HG02610 (cell line): Measurements from ENCODE around the gene MRAP2.

Source experiments
- ATAC-seq: cut with Tn5 transposase; IDR thresholded peaks from one replicate; pipeline ENCODE4 v1.9.1; 2021; ENCODE audit warnings: mild to moderate bottlenecking, moderate library complexity; ENCODE audit not compliant: unreplicated experiment

The MRAP2 gene

GRCh38 chr6:84033523-84034451 lies at the start of gene MRAP2:
Gene MRAP2 (plus strand): TSS chr6:84033772. CDS start chr6:84055319, 21,547 bp downstream.
- peak; percentile 46 for ATAC-seq

- ATAC-seq: no peak
Observed at GRCh38 chr6:83984411-83984810, 49.2 kb upstream of the MRAP2 start.

- no peak for ATAC-seq
Observed at GRCh38 chr6:83985308-83985713, 48.3 kb upstream of the MRAP2 start.

GRCh38 chr6:83985715-83986114 lies 47.9 kb upstream of the MRAP2 start:
- no peak for ATAC-seq

- no peak for ATAC-seq
Observed at GRCh38 chr6:83998021-83998584, 35.5 kb upstream of the MRAP2 start.

GRCh38 chr6:84001119-84001518 lies 32.5 kb upstream of the MRAP2 start:
- no peak for ATAC-seq

GRCh38 chr6:84002226-84002625 lies 31.3 kb upstream of the MRAP2 start:
- ATAC-seq: no peak

- ATAC-seq: no peak
Observed at GRCh38 chr6:84003131-84003530, 30.4 kb upstream of the MRAP2 start.

DNA sequence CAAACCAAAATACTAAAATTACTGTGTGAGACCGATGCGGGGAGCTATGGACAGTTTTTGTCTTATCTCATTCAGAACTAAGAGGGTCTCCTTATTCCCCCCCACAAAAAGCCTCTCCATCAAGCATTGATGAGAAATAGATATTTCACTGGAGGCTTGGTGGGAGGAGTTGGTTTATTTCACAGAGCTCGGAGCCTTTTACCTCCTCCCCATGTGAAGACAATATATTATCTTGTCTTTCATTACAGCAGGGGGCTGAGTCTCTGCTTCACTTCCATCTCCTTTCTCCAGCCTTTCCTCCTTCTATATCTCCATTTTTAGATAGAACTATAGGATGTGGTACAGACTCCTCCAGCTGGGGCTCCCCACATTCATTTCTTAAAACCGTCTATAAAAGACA lies 29.9 kb upstream of the MRAP2 start:
- ATAC-seq: no peak

DNA sequence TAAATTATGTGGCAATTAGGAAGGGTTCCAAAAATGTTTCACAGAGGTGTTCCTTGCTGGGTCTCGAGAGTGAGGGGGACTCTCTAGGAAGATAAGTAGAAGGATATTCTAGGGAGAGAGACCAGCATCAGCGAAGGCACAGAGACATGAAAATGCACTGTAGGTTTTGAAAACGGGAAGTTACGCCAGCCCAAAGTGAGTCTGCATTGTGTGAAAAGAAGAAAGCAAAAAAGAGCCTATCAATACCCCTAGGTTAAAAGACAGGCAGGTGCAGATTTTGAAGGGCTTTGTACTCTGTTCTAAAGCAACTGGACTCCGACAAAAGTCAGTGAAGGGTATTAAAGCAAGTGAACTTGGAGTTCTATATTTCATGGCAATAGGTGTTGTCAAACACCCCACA lies 25.7 kb upstream of the MRAP2 start:
- no peak for ATAC-seq

- ATAC-seq: no peak
Observed at GRCh38 chr6:84013354-84013753, 20.2 kb upstream of the MRAP2 start.

DNA sequence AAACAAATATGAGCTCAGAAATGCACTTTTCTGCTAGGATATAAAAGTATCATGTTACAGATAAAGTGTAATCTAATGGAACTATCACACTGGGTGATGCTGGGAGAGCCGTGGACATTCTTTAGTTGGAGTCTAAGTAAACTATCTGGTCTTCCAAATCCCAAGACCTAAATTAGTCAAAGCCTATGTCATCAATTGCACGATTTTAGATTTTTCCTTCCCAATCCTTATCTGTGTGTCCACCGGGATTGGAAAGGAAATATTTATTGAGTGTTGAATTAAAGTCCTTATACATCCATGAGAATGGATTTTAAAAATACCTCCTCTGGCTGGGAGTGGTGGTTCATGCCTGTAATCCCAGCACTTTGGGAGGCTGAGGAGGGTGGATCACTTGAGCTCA lies 19.6 kb upstream of the MRAP2 start:
- no peak for ATAC-seq

GRCh38 chr6:84016029-84016428 lies 17.5 kb upstream of the MRAP2 start:
- ATAC-seq: no peak

GRCh38 chr6:84017709-84018452 lies 15.7 kb upstream of the MRAP2 start:
- peak; percentile 77 for ATAC-seq

GRCh38 chr6:84018453-84019061 lies 15.0 kb upstream of the MRAP2 start:
- ATAC-seq: no peak

- no peak for ATAC-seq
Observed at GRCh38 chr6:84019141-84019841, 14.3 kb upstream of the MRAP2 start.

DNA sequence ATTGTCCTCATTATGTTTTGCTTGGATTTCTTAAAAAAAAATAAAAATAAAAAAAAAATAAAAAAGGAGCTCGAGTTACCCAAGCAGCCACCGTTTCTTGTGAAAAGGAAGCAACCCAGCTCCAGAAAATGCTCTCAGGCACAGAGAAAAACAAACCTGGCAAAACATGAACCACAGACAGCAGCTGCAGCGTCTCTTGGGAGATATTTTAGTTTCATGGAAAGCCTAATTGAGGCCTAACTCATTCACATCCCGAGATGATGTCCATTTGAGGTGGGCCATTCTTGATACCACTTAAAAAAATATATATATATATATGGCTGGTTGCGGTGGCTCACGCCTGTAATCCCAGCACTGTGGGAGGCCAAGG lies 13.7 kb upstream of the MRAP2 start:
- no peak for ATAC-seq

GRCh38 chr6:84021625-84022024 lies 11.9 kb upstream of the MRAP2 start:
- ATAC-seq: no peak

DNA sequence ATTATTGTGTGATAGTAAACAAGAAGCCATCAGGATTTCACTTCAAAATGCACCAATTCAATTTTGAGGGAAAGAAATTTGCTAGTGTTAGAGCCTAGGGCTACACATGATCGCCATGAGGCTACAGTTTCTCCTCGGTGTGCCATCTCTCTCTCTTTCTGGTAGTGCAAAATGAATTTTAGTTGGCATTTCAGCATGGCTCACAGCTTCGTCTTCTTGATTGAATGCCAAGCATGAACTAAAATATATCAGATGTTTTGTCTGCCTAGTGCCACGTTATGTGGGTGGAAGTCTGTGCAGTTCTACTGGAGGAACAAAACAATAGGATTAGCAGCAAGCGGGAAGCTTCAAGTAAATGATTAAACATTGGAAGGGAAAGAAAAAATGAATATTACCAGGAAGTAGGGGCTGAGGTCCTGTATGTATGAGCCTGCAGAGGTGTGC lies 6.8 kb upstream of the MRAP2 start:
- no peak for ATAC-seq

DNA sequence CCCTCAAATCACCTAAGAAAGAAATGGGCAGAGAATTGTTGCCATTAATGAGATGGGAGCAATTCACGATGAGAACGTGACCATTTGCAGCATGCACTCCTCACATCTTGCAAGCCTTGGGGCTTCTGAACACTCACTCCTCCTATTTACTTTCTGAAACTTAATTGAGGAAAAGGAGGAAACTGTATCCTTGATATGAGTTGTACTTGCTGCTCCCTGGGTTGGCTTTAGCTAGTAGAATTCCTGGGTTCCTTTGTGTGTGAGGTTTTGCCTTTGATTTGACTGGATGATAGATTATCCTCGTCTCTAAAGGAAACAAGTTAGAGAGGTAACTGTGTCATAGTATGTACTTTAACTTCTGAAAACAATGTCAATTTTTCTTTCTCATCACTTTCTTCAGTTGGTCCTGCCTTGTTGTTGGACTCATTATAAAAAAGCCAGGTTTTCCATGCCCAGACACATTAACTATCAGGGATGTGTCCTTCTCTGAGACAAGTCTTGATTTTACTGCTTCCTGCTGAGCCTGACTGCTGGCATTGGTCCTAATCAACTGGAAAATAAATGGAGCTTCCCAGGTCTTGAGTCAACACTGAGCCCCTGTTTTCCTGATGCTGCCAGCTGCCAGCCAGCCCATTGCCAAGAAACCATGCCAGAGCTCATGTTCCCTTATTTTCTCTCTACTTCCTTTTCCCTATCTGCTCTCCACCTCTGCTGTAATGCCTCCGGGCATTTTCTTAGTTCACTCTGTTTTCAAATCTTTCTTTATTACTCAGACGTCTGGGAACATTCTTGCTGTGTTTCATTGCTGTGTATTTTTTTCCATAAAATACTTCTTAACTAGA lies 6.0 kb upstream of the MRAP2 start:
- no peak for ATAC-seq
